ENCODE results near the gene KPNB1. TPM values are rescaled to one million over a fixed set of nuclear protein-coding genes. Genes with fewer than 3 reads are reported as not detected.

KPNB1 gene
- total RNA-seq, 4 donors from 2014 or later: 55.6 to 313 (median 209) TPM

GRCh38 chr17:47643116-47643515 lies 6.6 kb upstream of the KPNB1 start:
- Histone ChIP-seq H3K4me3 (no peak overlapping the region), H3K4me1 (no peaks in the 10 kb centered on the region), H3K27me3 (no peaks in the 10 kb centered on the region), H3K27ac (no peak overlapping the region), H3K9me3 (no peaks in the 10 kb centered on the region), H3K36me3 (no peaks in the 10 kb centered on the region)
- TF ChIP-seq, protein P1, sequence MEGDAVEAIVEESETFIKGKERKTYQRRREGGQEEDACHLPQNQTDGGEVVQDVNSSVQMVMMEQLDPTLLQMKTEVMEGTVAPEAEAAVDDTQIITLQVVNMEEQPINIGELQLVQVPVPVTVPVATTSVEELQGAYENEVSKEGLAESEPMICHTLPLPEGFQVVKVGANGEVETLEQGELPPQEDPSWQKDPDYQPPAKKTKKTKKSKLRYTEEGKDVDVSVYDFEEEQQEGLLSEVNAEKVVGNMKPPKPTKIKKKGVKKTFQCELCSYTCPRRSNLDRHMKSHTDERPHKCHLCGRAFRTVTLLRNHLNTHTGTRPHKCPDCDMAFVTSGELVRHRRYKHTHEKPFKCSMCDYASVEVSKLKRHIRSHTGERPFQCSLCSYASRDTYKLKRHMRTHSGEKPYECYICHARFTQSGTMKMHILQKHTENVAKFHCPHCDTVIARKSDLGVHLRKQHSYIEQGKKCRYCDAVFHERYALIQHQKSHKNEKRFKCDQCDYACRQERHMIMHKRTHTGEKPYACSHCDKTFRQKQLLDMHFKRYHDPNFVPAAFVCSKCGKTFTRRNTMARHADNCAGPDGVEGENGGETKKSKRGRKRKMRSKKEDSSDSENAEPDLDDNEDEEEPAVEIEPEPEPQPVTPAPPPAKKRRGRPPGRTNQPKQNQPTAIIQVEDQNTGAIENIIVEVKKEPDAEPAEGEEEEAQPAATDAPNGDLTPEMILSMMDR (IDR thresholded peaks at IDR 0.05): no peak
- no peak for TF ChIP-seq POLR2A (IDR thresholded peaks at IDR 0.05)
- intact Hi-C loops (cut with DNase I; ENCODE audit: low total_unique reads): no loop called here
- no peak for DNase-seq

DNA sequence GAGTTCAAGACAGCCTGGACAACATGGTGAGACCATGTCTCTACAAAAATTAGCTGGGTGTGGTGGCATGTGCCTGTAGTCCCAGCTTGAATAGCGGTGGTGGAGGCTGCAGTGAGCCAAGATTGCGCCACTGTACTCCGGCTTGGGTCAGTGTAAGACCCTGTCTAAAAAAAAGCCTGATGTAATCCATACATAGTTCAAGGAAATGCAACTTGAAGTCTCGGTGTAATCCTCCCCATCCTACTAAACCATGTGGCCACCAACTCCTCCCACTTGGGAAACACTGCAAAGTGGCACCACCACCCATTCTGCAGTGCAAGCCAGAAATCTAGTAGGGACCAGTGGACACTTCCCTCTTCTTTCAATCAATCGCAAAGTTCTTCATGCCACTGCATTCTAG lies 5.4 kb upstream of the KPNB1 start:
- intact Hi-C loops (cut with DNase I; ENCODE audit: low total_unique reads): no loop called here
- Histone ChIP-seq H3K36me3 (no peaks in the 10 kb centered on the region), H3K4me1 (peaks cover 0 to 4% of the 10 kb centered on the region in 2 donors), H3K27ac (no peak overlapping the region), H3K9me3 (no peaks in the 10 kb centered on the region), H3K4me3 (no peak overlapping the region), H3K27me3 (no peaks in the 10 kb centered on the region)
- no peak for DNase-seq
- TF ChIP-seq, protein P1 (IDR thresholded peaks at IDR 0.05): no peak
- TF ChIP-seq POLR2A (IDR thresholded peaks at IDR 0.05): no peak

GRCh38 chr17:47649972-47650524 lies 329 bp downstream of the KPNB1 start:
- no peaks in the 10 kb centered on the region for H3K27me3 ChIP-seq
- peak overlapping the region; percentile 67 to 91 for H3K4me3 ChIP-seq
- intact Hi-C loops (cut with DNase I; ENCODE audit: low total_unique reads): no loop called here
- no peaks in the 10 kb centered on the region for H3K9me3 ChIP-seq
- TF ChIP-seq, protein P1 (IDR thresholded peaks at IDR 0.05): no peak
- peak in 1 of 2 donors; percentile 13 for TF ChIP-seq POLR2A (IDR thresholded peaks at IDR 0.05)
- no peaks in the 10 kb centered on the region for H3K36me3 ChIP-seq
- H3K27ac ChIP-seq: peak overlapping the region; percentile 90 to 97
- no peak for DNase-seq
- H3K4me1 ChIP-seq: peaks cover 7 to 13% of the 10 kb centered on the region in 2 donors

DNA sequence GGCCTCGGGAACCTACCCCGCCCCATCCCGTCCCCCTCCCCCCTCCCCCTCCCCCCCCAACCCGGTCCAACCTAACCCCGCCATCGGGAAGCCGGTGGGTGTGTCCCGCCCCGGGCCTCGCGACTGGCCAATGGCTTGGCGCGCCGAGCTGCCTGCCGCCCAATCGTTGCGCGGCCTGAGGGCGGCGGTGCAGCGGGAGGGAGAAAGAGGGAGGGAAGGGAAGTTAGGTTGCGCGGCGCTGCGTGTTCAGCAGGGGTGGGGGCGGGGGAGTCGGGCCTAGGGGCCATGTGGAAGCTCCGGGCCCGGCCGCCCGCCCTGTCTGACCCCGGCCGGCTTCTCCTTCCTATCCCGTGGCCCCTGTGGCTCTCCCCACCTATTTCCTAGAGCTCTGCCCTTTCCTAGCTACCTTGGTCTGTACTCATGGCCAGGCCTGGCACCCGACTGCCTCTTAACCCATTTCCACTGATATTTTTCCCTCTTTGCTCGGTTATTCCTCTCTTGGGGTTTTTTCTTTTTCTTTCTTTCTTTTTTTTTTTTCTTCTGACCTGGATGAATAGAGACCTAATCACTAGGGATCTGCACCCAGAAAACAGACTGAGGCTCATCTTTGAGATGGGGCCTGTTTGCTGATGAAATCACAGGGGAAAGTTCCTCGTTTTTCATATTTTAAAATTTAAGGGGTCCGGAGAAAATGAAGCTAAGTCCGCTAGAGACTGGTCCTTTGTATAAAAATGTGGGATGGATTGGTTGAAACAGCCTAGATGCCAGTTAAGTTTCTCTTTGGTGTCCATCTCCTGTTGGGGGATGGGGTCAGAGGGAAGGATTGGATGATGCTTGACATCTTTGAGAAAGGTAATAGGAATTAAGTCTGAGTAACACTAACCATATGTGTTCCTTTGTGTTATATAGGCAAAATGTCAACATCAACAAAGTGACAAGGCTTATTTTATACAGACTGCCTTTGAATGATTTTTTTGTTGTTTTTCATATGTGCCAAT lies 1.1 kb downstream of the KPNB1 start:
- H3K27ac ChIP-seq: peak overlapping the region; percentile 90 to 97
- peaks cover 7 to 13% of the 10 kb centered on the region in 2 donors for H3K4me1 ChIP-seq
- TF ChIP-seq, protein P1 (IDR thresholded peaks at IDR 0.05): no peak
- TF ChIP-seq POLR2A (IDR thresholded peaks at IDR 0.05): no peak
- intact Hi-C loops (cut with DNase I; ENCODE audit: low total_unique reads): no loop called here
- H3K4me3 ChIP-seq: peak overlapping the region; percentile 67 to 91
- H3K9me3 ChIP-seq: no peaks in the 10 kb centered on the region
- no peaks in the 10 kb centered on the region for H3K36me3 ChIP-seq
- no peaks in the 10 kb centered on the region for H3K27me3 ChIP-seq
- peak; percentile 93 to 94 for DNase-seq

- no peak for DNase-seq
- Histone ChIP-seq H3K36me3 (no peaks in the 10 kb centered on the region), H3K9me3 (no peaks in the 10 kb centered on the region), H3K4me1 (peaks cover 7 to 13% of the 10 kb centered on the region in 2 donors), H3K4me3 (no peak overlapping the region), H3K27ac (no peak overlapping the region), H3K27me3 (no peaks in the 10 kb centered on the region)
- no peak for TF ChIP-seq POLR2A (IDR thresholded peaks at IDR 0.05)
- TF ChIP-seq, protein P1 (IDR thresholded peaks at IDR 0.05): no peak
- intact Hi-C loops (cut with DNase I; ENCODE audit: low total_unique reads): no loop called here
Observed at GRCh38 chr17:47651704-47652103, 2.0 kb downstream of the KPNB1 start.

Measured in uterus (tissue), 4 donors.